ENCODE measurements around the gene OTOL1.
"Not testable (repeated sequence)": the region's sequence is repeated elsewhere in the genome, so short reads cannot be mapped to it uniquely, and the experiment has no call there.

DNA sequence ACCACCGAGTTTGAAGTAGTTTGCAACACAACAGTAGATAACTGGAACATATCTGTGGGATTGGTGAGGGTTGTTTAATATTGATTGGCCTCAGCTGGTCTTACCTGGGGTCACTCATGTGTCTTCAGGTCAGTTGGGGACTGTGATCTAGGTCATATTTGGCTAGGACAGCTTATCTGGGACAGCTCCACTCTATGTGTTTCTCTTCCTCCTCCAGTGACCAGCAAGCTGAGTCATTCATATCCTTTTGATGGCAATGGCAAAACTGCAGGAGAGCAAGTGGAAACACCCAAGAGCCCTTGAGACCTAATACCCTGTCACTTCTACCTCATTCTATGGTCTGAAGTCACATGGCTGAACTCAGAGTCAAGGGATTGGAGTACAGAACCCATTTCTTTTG, 5.8 kb upstream of the OTOL1 start:
- TF ChIP-seq, protein P1, sequence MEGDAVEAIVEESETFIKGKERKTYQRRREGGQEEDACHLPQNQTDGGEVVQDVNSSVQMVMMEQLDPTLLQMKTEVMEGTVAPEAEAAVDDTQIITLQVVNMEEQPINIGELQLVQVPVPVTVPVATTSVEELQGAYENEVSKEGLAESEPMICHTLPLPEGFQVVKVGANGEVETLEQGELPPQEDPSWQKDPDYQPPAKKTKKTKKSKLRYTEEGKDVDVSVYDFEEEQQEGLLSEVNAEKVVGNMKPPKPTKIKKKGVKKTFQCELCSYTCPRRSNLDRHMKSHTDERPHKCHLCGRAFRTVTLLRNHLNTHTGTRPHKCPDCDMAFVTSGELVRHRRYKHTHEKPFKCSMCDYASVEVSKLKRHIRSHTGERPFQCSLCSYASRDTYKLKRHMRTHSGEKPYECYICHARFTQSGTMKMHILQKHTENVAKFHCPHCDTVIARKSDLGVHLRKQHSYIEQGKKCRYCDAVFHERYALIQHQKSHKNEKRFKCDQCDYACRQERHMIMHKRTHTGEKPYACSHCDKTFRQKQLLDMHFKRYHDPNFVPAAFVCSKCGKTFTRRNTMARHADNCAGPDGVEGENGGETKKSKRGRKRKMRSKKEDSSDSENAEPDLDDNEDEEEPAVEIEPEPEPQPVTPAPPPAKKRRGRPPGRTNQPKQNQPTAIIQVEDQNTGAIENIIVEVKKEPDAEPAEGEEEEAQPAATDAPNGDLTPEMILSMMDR (conservative IDR thresholded peaks at IDR 0.05; ENCODE audit: low read depth, low read length) = not testable (repeated sequence)
- TF ChIP-seq EZH2 (IDR thresholded peaks at IDR 0.05; ENCODE audit: borderline replicate concordance, low read depth, low read length, poor library complexity, severe bottlenecking) = not testable (repeated sequence)
